ENCODE results near the gene SLC27A5. TPM values are rescaled to one million over a fixed set of nuclear protein-coding genes. Genes with fewer than 3 reads are reported as not detected.
A peak's percentile ranks its signal among the peaks of the same experiment; 100 is the strongest.
"Not testable (repeated sequence)": the region's sequence is repeated elsewhere in the genome, so short reads cannot be mapped to it uniquely, and the experiment has no call there.

Gene SLC27A5
- total RNA-seq, 2 experiments from 2014 or later = 13.8 to 14.4 TPM

GRCh38 chr19:58477130-58477529 is 34.7 kb downstream of the SLC27A5 start:
- no peaks in the 10 kb centered on the region for H3K27me3 Mint-ChIP-seq (ENCODE audit: low read depth)
- peaks cover 3% of the 10 kb centered on the region for H3K36me3 Mint-ChIP-seq (ENCODE audit: low read depth)
- peak overlapping the region; percentile 87 for H3K27ac Mint-ChIP-seq
- CTCF ChIA-PET = no interaction called here
- H3K4me3 Mint-ChIP-seq = peak overlapping the region; percentile 94
- H3K9me3 Mint-ChIP-seq = no peaks in the 10 kb centered on the region
- intact Hi-C loops (cut with micrococcal nuclease) = no loop called here
- peaks cover 13% of the 10 kb centered on the region for H3K4me1 Mint-ChIP-seq (ENCODE audit: low read depth)
- no peak for DNase-seq

- Mint-ChIP-seq H3K9me3 (no peaks in the 10 kb centered on the region), H3K27me3 (ENCODE audit: low read depth) (no peaks in the 10 kb centered on the region), H3K4me3 (peak overlapping the region; percentile 94), H3K36me3 (ENCODE audit: low read depth) (no peaks in the 10 kb centered on the region), H3K27ac (peak overlapping the region; percentile 87), H3K4me1 (ENCODE audit: low read depth) (peaks cover 13% of the 10 kb centered on the region)
- DNase-seq = no peak
- intact Hi-C loops (cut with micrococcal nuclease) = loop anchor here (1.0 kb wide), 5 partner anchors 23 to 198 kb away; partner anchors contain the start of genes ZBTB45, ZNF132 and ZNF8
- CTCF ChIA-PET = no interaction called here
Observed at GRCh38 chr19:58476498-58477015, 35.2 kb downstream of the SLC27A5 start.

GRCh38 chr19:58475714-58476497 is 35.9 kb downstream of the SLC27A5 start, which contains the start of gene ZNF446:
Gene ZNF446 (plus strand): TSS chr19:58476352. CDS start chr19:58477219, 867 bp downstream.
- Mint-ChIP-seq H3K4me3 (peak within 1 kb of the TSS; percentile 94), H3K4me1 (ENCODE audit: low read depth) (peaks cover 13% of the 10 kb centered on the region), H3K36me3 (ENCODE audit: low read depth) (peaks cover under 1% of the 10 kb centered on the region), H3K27ac (peak within 1 kb of the TSS; percentile 97), H3K9me3 (no peaks in the 10 kb centered on the region), H3K27me3 (ENCODE audit: low read depth) (no peaks in the 10 kb centered on the region)
- peak; percentile 97 for DNase-seq
- intact Hi-C loops (cut with micrococcal nuclease) = loop anchor here (1.0 kb wide), 8 partner anchors 10 to 198 kb away; partner anchors contain the start of genes ZBTB45, ZNF132, ZNF324B and ZNF8
- CTCF ChIA-PET = no interaction called here

- Mint-ChIP-seq H3K36me3 (ENCODE audit: low read depth) (peaks cover 4% of the 10 kb centered on the region), H3K9me3 (no peaks in the 10 kb centered on the region), H3K27me3 (ENCODE audit: low read depth) (no peaks in the 10 kb centered on the region), H3K4me1 (ENCODE audit: low read depth) (peaks cover 13% of the 10 kb centered on the region), H3K4me3 (peak overlapping the region; percentile 94), H3K27ac (peak overlapping the region; percentile 97)
- CTCF ChIA-PET = interaction anchor here (1.0 kb wide), 1 partner anchor 45 kb away, joined by 3 read pairs; the partner anchor contains the start of gene ZBTB45
- intact Hi-C loops (cut with micrococcal nuclease) = loop anchor here (1.0 kb wide), 3 partner anchors 9 to 94 kb away; partner anchors contain the start of genes ZNF324B and ZNF837
- no peak for DNase-seq
Observed at GRCh38 chr19:58474997-58475713, 36.6 kb downstream of the SLC27A5 start.

GRCh38 chr19:58474291-58474996 is 37.3 kb downstream of the SLC27A5 start:
- Mint-ChIP-seq H3K36me3 (ENCODE audit: low read depth) (peaks cover 5% of the 10 kb centered on the region), H3K9me3 (no peaks in the 10 kb centered on the region), H3K27ac (no peak overlapping the region), H3K4me1 (ENCODE audit: low read depth) (peaks cover 13% of the 10 kb centered on the region), H3K4me3 (peak overlapping the region; percentile 11), H3K27me3 (ENCODE audit: low read depth) (no peaks in the 10 kb centered on the region)
- CTCF ChIA-PET = interaction anchor here (1.0 kb wide), 1 partner anchor 45 kb away, joined by 3 read pairs; the partner anchor contains the start of gene ZBTB45
- intact Hi-C loops (cut with micrococcal nuclease) = no loop called here
- DNase-seq = no peak

- intact Hi-C loops (cut with micrococcal nuclease) = no loop called here
- H3K27ac Mint-ChIP-seq = no peak overlapping the region
Observed at GRCh38 chr19:58473775-58474174, 38.0 kb downstream of the SLC27A5 start.

GRCh38 chr19:58471736-58472135 is 40.1 kb downstream of the SLC27A5 start:
- no peak for DNase-seq
- Mint-ChIP-seq H3K4me1 (ENCODE audit: low read depth) (peaks cover 24% of the 10 kb centered on the region), H3K27ac (no peak overlapping the region), H3K36me3 (ENCODE audit: low read depth) (peaks cover 5% of the 10 kb centered on the region), H3K4me3 (no peak overlapping the region), H3K9me3 (no peaks in the 10 kb centered on the region), H3K27me3 (ENCODE audit: low read depth) (no peaks in the 10 kb centered on the region)
- CTCF ChIA-PET = no interaction called here
- intact Hi-C loops (cut with micrococcal nuclease) = no loop called here

More at GRCh38 chr19:58473775-58474174, 38.0 kb downstream of the SLC27A5 start:
- CTCF ChIA-PET = no interaction called here
- Mint-ChIP-seq H3K36me3 (ENCODE audit: low read depth) (peaks cover 5% of the 10 kb centered on the region), H3K4me1 (ENCODE audit: low read depth) (peaks cover 14% of the 10 kb centered on the region), H3K9me3 (no peaks in the 10 kb centered on the region), H3K4me3 (no peak overlapping the region), H3K27me3 (ENCODE audit: low read depth) (no peaks in the 10 kb centered on the region)
- DNase-seq = no peak

- H3K27ac Mint-ChIP-seq; H3K4me3 Mint-ChIP-seq; H3K36me3 Mint-ChIP-seq (ENCODE audit: low read depth); H3K27me3 Mint-ChIP-seq (ENCODE audit: low read depth); CTCF ChIA-PET; DNase-seq; intact Hi-C loops (cut with micrococcal nuclease); H3K9me3 Mint-ChIP-seq: not testable (repeated sequence)
- peaks cover 27% of the 10 kb centered on the region for H3K4me1 Mint-ChIP-seq (ENCODE audit: low read depth)
Observed at GRCh38 chr19:58470837-58471543, 40.8 kb downstream of the SLC27A5 start.

- H3K9me3 Mint-ChIP-seq = no peaks in the 10 kb centered on the region
- no peak for DNase-seq
- H3K4me3 Mint-ChIP-seq = no peak overlapping the region
- H3K36me3 Mint-ChIP-seq (ENCODE audit: low read depth) = peaks cover 5% of the 10 kb centered on the region
- H3K27ac Mint-ChIP-seq = no peak overlapping the region
- peaks cover 2% of the 10 kb centered on the region for H3K27me3 Mint-ChIP-seq (ENCODE audit: low read depth)
- peaks cover 20% of the 10 kb centered on the region for H3K4me1 Mint-ChIP-seq (ENCODE audit: low read depth)
- CTCF ChIA-PET = no interaction called here
- intact Hi-C loops (cut with micrococcal nuclease) = no loop called here
Observed at GRCh38 chr19:58469241-58470013, 42.4 kb downstream of the SLC27A5 start.

- peaks cover 5% of the 10 kb centered on the region for H3K36me3 Mint-ChIP-seq (ENCODE audit: low read depth)
- no peak overlapping the region for H3K27ac Mint-ChIP-seq
- peaks cover 20% of the 10 kb centered on the region for H3K4me1 Mint-ChIP-seq (ENCODE audit: low read depth)
- peak overlapping the region; percentile 83 for H3K4me3 Mint-ChIP-seq
- CTCF ChIA-PET = interaction anchor here (1.0 kb wide), 1 partner anchor 48 kb away, joined by 3 read pairs; no protein-coding TSS in a partner anchor
- intact Hi-C loops (cut with micrococcal nuclease) = no loop called here
- H3K9me3 Mint-ChIP-seq = no peaks in the 10 kb centered on the region
- DNase-seq = no peak
- peaks cover 2% of the 10 kb centered on the region for H3K27me3 Mint-ChIP-seq (ENCODE audit: low read depth)
Observed at GRCh38 chr19:58468216-58468839, 43.5 kb downstream of the SLC27A5 start.
